Thymus (tissue), 11 donors: ENCODE results near the gene TMEM37. TPM values are rescaled to one million over a fixed set of nuclear protein-coding genes. Genes with fewer than 3 reads are reported as not detected.
A peak's percentile ranks its signal among the peaks of the same experiment; 100 is the strongest.

Experiments used
- DNase-seq, 9 donors: peaks; one replicate each; pipeline ENCODE4 v3.0.0-alpha.2; 2013; ENCODE audit warnings: low spot score in 9 of 9, low read depth in 6 of 9, missing footprints in 1 of 9
- H3K27ac ChIP-seq, 2 donors: one replicate each; pipeline ENCODE4 v1.5.1; 2013; ENCODE audit warnings: control low read depth in 1 of 2, low read depth in 1 of 2, low read length in 1 of 2, mild to moderate bottlenecking in 1 of 2, moderate library complexity in 1 of 2
- H3K27me3 ChIP-seq, 2 donors: one replicate each; pipeline ENCODE4 v1.5.1; 2013; ENCODE audit warnings: low read length in 1 of 2; ENCODE audit not compliant: control insufficient read depth in 2 of 2, insufficient read depth in 1 of 2
- H3K36me3 ChIP-seq, 2 donors: one replicate each; pipeline ENCODE4 v1.5.1; 2013; ENCODE audit warnings: low read length in 1 of 2, mild to moderate bottlenecking in 1 of 2, moderate library complexity in 1 of 2; ENCODE audit not compliant: control insufficient read depth in 2 of 2, insufficient read depth in 2 of 2
- H3K4me1 ChIP-seq, 2 donors: one replicate each; pipeline ENCODE4 v1.5.1; 2013; ENCODE audit warnings: low read length in 2 of 2; ENCODE audit not compliant: control insufficient read depth in 2 of 2, insufficient read depth in 2 of 2
- H3K4me3 ChIP-seq, 2 donors: one replicate each; pipeline ENCODE4 v1.5.1; 2013; ENCODE audit warnings: low read length in 2 of 2, control low read depth in 1 of 2, mild to moderate bottlenecking in 1 of 2
- H3K9me3 ChIP-seq, 2 donors: one replicate each; pipeline ENCODE4 v1.5.1; 2013; ENCODE audit warnings: low read length in 1 of 2, mild to moderate bottlenecking in 1 of 2; ENCODE audit not compliant: control insufficient read depth in 2 of 2, insufficient read depth in 1 of 2
- WGBS: extraction: QIAGEN DNeasy Blood & Tissue Kit; methylation state at CpG from one replicate; pipeline ENCODE4 v1.1.7; 2013; 5-methylcytosine and 5-hydroxymethylcytosine counted together
- polyA plus RNA-seq: library from polyadenylated mRNA; stranded (reverse); fragments of 200-250 nt; gene quantifications from one replicate; pipeline ENCODE4 v1.2.3, GENCODE V29; 2013
- total RNA-seq: library from RNA; stranded (reverse); fragments of 120-200 nt; gene quantifications from one replicate; pipeline ENCODE4 v1.2.4, GENCODE V29; 2013
- donor health status: healthy.

TMEM37 gene
- total and polyA plus RNA-seq, 2 donors: 0.52 to 4.9 TPM

DNA sequence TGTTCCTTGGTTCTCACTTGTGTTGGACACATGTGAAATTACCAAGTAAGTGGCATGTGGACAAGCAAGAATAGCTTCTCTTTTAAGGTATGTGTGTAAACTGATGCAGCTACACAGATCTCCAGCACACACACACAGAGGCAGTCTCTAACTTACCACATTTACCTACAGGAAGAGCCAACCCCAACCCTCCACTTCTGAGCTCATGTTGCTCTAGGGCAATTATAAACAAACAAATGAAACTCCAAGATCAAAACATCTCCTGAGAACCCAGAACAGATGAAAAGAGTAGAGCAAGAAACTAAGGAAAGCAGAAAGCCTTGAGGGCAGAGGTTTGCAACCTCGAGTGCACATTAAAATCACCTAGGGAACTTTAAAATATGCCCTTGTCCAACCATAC is 16.0 kb upstream of the TMEM37 start:
- no peaks in the 10 kb centered on the region for H3K9me3 ChIP-seq
- WGBS: 81% methylated on average over 1 of the region's 1 CpG

DNA sequence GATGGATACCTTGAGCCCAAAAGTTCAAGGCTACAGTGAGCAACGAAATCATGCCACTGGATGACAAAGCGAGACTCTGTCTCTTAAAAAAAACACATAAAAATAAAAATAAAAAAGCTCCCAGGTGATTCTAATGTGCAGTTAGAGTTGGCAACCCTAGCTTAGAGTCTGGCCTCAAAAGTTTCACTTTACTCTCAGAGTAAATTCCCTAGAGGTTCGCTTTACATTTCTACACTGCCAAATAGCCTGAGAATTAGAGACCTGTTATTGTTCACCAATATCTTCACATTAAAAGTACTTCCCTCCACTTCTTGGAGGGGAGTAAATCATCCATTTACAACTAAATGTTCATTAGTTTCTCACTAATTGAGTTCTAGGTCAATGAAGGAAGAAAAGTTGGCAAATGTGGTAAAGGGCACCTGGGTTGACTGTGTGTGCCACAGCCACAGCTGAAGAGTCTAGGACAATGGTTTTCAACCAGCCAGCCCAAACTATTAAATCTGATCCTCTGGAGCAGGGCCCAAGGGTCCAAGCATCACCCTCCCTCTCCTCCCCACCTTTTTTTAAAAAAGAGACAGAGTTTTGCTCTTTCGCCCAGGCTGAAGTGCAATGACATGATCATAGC is 15.2 kb upstream of the TMEM37 start:
- 97% methylated on average over 4 of the region's 4 CpGs for WGBS

More for the DNA sequence above, 16.0 kb upstream of the TMEM37 start:
- no peaks in the 10 kb centered on the region for H3K27me3 ChIP-seq
- no peak overlapping the region for H3K4me3 ChIP-seq
- H3K4me1 ChIP-seq: no peaks in the 10 kb centered on the region
- no peaks in the 10 kb centered on the region for H3K36me3 ChIP-seq
- peak in 2 of 9 donors; percentile 16 to 28 for DNase-seq
- no peak overlapping the region for H3K27ac ChIP-seq

DNA sequence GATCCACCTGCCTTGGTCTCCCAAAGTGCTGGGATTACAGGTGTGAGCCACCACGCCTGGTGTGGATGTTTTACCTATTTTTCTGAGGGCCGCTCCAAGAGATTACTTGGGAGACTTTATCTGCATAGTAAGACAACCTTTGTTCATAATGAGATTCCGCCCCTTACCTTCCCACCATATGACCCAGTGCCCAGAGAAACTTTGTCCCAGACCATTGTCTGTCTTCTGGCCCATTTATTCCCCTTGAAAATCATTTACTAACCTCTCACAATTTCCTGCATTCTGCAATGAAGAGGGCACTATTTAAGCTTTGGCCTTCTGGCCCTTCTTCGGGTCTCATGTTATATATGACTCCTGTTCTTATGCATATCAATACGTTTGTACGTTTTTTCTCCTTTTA is 13.7 kb upstream of the TMEM37 start:
- Histone ChIP-seq H3K9me3 (peaks cover 1 to 6% of the 10 kb centered on the region in 2 donors), H3K27me3 (peaks cover 0 to 2% of the 10 kb centered on the region in 2 donors), H3K27ac (no peak overlapping the region), H3K4me1 (no peaks in the 10 kb centered on the region), H3K4me3 (no peak overlapping the region), H3K36me3 (no peaks in the 10 kb centered on the region)
- 97% methylated on average over 6 of the region's 6 CpGs for WGBS
- no peak for DNase-seq

More for the DNA sequence above, 15.2 kb upstream of the TMEM37 start:
- Histone ChIP-seq H3K4me3 (no peak overlapping the region), H3K27ac (no peak overlapping the region), H3K36me3 (no peaks in the 10 kb centered on the region), H3K27me3 (peaks cover 0 to 2% of the 10 kb centered on the region in 2 donors), H3K4me1 (no peaks in the 10 kb centered on the region), H3K9me3 (peaks cover 1 to 5% of the 10 kb centered on the region in 2 donors)
- no peak for DNase-seq

DNA sequence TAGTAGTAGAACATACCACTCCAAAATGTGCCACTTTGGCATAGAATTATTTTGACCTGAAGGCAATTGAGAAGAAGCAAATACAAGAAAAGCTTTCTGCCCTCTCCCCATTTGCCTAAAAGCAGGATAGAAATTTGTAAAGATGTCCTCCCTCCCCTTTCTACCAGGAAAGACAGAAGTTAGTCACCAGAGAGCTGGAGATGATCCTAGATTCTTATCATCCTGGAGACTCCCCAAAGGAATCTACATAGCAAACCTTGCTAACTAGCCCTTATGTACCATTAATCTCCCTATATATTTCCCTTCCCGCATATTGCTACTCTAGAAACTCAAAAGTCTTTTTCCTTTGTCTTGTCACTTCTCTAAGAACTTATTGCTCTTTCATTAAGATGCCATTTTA is 12.6 kb upstream of the TMEM37 start:
- Histone ChIP-seq H3K27ac (no peak overlapping the region), H3K36me3 (no peaks in the 10 kb centered on the region), H3K4me3 (no peak overlapping the region), H3K4me1 (no peaks in the 10 kb centered on the region), H3K9me3 (peaks cover 1 to 6% of the 10 kb centered on the region in 2 donors), H3K27me3 (peaks cover 0 to 2% of the 10 kb centered on the region in 2 donors)
- 90% methylated on average over 1 of the region's 1 CpG for WGBS
- no peak for DNase-seq

DNA sequence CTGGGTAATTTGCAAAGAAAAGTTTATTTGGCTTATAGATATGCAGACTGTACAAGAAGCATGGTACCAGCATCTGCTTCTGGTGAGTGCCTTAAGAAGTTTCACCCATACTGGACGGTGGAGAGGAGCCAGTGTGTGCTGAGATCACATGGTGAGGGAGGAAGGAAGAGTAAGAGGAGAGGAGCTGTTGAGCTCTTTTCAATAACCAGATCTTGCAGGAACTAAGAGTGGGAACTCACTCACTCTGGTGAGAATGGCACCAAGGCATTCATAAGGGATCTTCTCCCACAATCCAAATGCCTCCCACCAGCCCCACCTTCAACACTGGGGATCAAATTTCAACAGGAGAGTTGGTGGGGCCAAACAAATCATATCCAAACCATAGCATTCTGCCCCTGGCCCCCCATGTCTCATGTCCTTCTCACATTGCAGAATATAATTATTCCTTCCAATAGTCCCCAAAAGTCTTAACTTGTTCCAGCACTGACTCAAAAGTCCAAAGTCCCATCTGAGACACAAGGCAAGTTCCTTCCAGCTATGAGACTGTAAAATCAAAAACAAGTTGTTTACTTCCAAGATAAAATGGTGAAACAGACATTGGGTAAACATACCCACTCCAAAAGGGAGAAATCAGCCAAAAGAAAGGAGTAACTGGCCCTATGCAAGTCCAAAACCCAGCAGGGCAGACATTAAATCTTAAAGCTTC is 11.7 kb upstream of the TMEM37 start:
- peaks cover 1 to 11% of the 10 kb centered on the region in 2 donors for H3K9me3 ChIP-seq
- WGBS: 79% methylated on average over 1 of the region's 1 CpG
- peaks cover 0 to 10% of the 10 kb centered on the region in 2 donors for H3K27me3 ChIP-seq
- H3K36me3 ChIP-seq: no peaks in the 10 kb centered on the region
- no peaks in the 10 kb centered on the region for H3K4me1 ChIP-seq
- H3K27ac ChIP-seq: no peak overlapping the region
- H3K4me3 ChIP-seq: no peak overlapping the region
- no peak for DNase-seq

DNA sequence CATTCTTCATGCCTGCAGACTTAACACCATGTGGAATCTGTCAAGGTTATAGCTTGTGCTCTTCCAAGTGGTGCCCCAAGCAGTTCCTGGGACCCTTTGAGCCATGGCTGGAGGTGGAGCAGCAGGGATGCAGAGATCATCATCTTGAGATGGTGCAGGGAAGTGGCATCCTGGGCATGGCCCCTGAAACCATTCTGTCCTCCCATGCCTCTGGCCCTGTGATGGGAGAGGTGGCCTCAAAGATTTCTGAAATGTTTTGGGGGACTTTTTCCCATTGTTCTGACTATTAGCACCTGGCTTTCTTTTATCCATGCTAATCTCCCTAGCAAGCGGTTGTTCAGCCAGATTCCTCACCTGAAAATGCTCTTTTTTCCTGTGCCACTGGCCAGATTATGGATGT is 10.3 kb upstream of the TMEM37 start:
- H3K36me3 ChIP-seq: no peaks in the 10 kb centered on the region
- peaks cover 1 to 11% of the 10 kb centered on the region in 2 donors for H3K9me3 ChIP-seq
- H3K4me3 ChIP-seq: no peak overlapping the region
- 96% methylated on average over 1 of the region's 1 CpG for WGBS
- peaks cover 0 to 13% of the 10 kb centered on the region in 2 donors for H3K27me3 ChIP-seq
- no peak for DNase-seq
- no peak overlapping the region for H3K27ac ChIP-seq
- H3K4me1 ChIP-seq: no peaks in the 10 kb centered on the region

GRCh38 chr2:119421741-119422140 is 9.9 kb upstream of the TMEM37 start:
- Histone ChIP-seq H3K27me3 (peaks cover 0 to 16% of the 10 kb centered on the region in 2 donors), H3K27ac (no peak overlapping the region), H3K4me1 (no peaks in the 10 kb centered on the region), H3K36me3 (no peaks in the 10 kb centered on the region), H3K4me3 (no peak overlapping the region), H3K9me3 (peaks cover 1 to 11% of the 10 kb centered on the region in 2 donors)
- DNase-seq: no peak

DNA sequence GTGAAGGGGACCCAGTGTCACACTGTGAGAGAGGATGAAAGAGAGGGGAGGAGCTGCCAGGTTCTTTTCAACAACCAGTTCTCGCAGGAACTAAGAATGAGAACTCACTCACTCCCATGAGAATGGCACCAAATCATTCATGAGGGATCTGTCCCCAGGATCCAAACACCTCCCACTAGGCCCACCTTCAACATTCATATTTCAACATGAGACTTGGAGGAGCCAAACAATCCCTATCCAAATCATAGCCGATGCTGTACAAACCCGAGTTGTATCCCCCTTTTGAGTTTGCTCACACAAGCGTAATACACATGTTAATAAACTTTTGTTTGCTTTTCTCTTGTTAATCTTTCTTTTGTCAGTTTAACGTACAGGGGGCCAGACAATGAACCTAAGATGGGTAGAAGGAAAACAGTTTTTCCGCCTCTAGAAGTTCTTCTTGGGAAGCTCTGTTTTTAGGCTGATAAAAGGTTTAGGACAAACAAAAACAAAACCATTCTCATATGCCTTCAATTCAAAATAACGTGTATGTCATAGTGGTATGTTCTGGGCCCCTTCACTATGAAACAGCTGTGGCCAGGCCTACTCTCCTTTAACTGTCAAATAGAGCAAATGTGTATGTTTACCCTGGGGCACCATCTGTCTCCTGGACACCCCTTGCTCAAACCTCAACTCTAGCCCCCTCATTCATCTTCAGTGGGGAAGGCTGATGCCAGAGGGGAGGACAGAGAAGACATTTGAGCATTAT is 9.1 kb upstream of the TMEM37 start:
- H3K4me3 ChIP-seq: no peak overlapping the region
- H3K36me3 ChIP-seq: no peaks in the 10 kb centered on the region
- H3K27me3 ChIP-seq: peaks cover 0 to 24% of the 10 kb centered on the region in 2 donors
- H3K27ac ChIP-seq: no peak overlapping the region
- 96% methylated on average over 7 of the region's 7 CpGs for WGBS
- no peaks in the 10 kb centered on the region for H3K4me1 ChIP-seq
- no peak for DNase-seq
- H3K9me3 ChIP-seq: peaks cover 1 to 11% of the 10 kb centered on the region in 2 donors

DNA sequence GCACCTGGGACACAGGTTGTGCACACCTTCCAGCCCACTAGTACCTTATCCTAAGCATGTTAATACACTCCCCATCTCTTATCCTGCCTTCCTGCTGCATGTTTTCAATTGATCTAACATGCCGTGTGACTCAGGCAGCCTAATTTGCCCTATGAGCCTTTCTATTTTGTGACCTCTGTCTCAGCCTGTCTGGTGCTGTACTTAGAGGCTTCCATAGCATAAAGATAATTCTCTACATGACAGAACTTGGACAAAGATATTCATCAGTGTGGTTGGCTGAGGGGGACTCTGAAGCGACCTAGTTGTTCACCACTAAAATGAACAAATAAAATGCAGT is 8.6 kb upstream of the TMEM37 start:
- H3K4me3 ChIP-seq: no peak overlapping the region
- no peaks in the 10 kb centered on the region for H3K4me1 ChIP-seq
- H3K9me3 ChIP-seq: peaks cover 1 to 11% of the 10 kb centered on the region in 2 donors
- peaks cover 0 to 29% of the 10 kb centered on the region in 2 donors for H3K27me3 ChIP-seq
- WGBS: 97% methylated on average over 2 of the region's 2 CpGs
- DNase-seq: no peak
- H3K27ac ChIP-seq: no peak overlapping the region
- no peaks in the 10 kb centered on the region for H3K36me3 ChIP-seq
